SK-N-MC (cell line): ENCODE results near the gene IQSEC1.

ENCODE experiments used
- DNase-seq: peaks from one replicate; pipeline ENCODE4 v3.0.0-alpha.2; 2011; ENCODE audit warnings: low read depth, low spot score
- H3K27ac ChIP-seq: fragments of 200-600 bp; sonication (generic); 2 replicates; pipeline ENCODE4 v1.5.1; 2016; ENCODE audit warnings: mixed run types
- H3K36me3 ChIP-seq: fragments of 200-600 bp; sonication (generic); 2 replicates; pipeline ENCODE4 v1.6.1; 2017; ENCODE audit warnings: antibody characterized with exemption, low read length, mixed read lengths; ENCODE audit not compliant: insufficient read depth
- H3K4me3 ChIP-seq: fragments of 200-600 bp; sonication (generic); 2 replicates; pipeline ENCODE4 v1.5.1; 2016
- H3K9ac ChIP-seq: fragments of 200-600 bp; sonication (generic); 2 replicates; pipeline ENCODE4 v1.8.0; 2017; ENCODE audit warnings: mixed run types, mixed read lengths; ENCODE audit not compliant: insufficient read length
- H3K9me3 ChIP-seq: fragments of 200-600 bp; sonication (generic); 2 replicates; pipeline ENCODE4 v1.6.1; 2017; ENCODE audit warnings: low read depth, mild to moderate bottlenecking, antibody characterized with exemption, low read length, moderate library complexity, mixed read lengths
- EZH2 ChIP-seq: fragments of 200-600 bp; sonication (generic); IDR thresholded peaks from one replicate; pipeline ENCODE4 v1.6.1; 2017; ENCODE audit warnings: antibody characterized with exemption
- FOXP2 ChIP-seq: optimal IDR thresholded peaks from 2 replicates; pipeline ENCODE3; 2011; ENCODE audit warnings: mild to moderate bottlenecking, moderate library complexity; ENCODE audit not compliant: insufficient read depth; ENCODE audit errors: extremely low read length, control extremely low read depth
- POLR2AphosphoS5 ChIP-seq: IDR thresholded peaks from 2 replicates; pipeline ENCODE4 v1.6.1; 2012; ENCODE audit warnings: mild to moderate bottlenecking, low read depth, low read length, borderline replicate concordance

Gene IQSEC1

DNA sequence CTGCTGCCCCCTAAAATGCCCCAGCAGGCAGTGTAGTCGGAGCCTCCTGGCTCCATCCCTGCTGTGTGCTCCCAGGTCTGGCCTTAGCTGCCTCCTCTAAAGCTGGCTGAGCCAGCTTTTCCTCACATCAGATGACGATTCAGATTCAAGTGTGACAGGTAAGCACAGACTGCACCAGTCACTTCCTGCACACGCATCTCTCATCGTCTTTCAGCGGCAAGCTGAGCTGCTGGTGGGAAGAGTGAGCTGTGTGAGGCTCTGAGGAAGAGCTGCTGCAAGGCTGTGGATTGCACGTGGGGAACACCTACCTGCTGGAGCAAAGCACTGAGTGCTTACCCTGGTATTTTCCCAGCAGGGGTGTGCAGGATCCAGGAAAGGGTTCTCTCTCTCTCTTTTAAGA, 143.4 kb downstream of the IQSEC1 start:
- Histone ChIP-seq H3K9ac (no peak overlapping the region), H3K9me3 (no peaks in the 10 kb centered on the region), H3K36me3 (no peaks in the 10 kb centered on the region), H3K4me3 (no peak overlapping the region), H3K27ac (no peak overlapping the region)
- no peak for TF ChIP-seq EZH2
- TF ChIP-seq POLR2AphosphoS5 = no peak
- no peak for TF ChIP-seq FOXP2
- no peak for DNase-seq

- Histone ChIP-seq H3K4me3 (no peak overlapping the region), H3K36me3 (no peaks in the 10 kb centered on the region), H3K9ac (no peak overlapping the region), H3K9me3 (no peaks in the 10 kb centered on the region), H3K27ac (no peak overlapping the region)
- DNase-seq = no peak
- TF ChIP-seq FOXP2 (no peak), POLR2AphosphoS5 (no peak), EZH2 (no peak)
These were observed 146.6 kb downstream of the IQSEC1 start for GRCh38 chr3:12926660-12927059.

DNA sequence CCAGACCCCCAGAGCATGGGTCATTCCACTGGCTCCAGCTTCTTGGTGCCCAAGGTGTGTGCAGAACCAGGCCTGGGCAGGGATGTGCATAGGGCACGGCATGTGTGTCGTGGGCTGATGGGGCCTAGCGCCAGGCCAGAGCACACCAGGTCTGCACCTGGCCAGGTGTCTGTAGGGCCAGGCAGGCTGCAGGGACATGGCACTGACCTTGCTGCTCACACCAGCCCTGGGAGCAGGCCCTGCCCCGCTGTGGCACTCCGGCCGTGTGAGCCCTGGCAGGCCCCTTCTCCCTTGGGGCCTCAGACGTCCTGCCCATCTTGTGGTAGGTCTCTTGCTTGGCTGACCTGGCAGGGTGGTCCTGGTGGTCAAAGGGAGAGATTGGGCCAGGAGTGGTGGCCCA, 147.6 kb downstream of the IQSEC1 start:
- Histone ChIP-seq H3K4me3 (no peak overlapping the region), H3K27ac (no peak overlapping the region), H3K9me3 (no peaks in the 10 kb centered on the region), H3K36me3 (no peaks in the 10 kb centered on the region), H3K9ac (no peak overlapping the region)
- TF ChIP-seq EZH2 (no peak), FOXP2 (no peak), POLR2AphosphoS5 (no peak)
- no peak for DNase-seq

- H3K36me3 ChIP-seq = no peaks in the 10 kb centered on the region
- DNase-seq = no peak
- H3K9ac ChIP-seq = no peak overlapping the region
- no peak overlapping the region for H3K27ac ChIP-seq
- no peaks in the 10 kb centered on the region for H3K9me3 ChIP-seq
- TF ChIP-seq FOXP2 = no peak
- no peak for TF ChIP-seq POLR2AphosphoS5
- no peak for TF ChIP-seq EZH2
- no peak overlapping the region for H3K4me3 ChIP-seq
These were observed 148.8 kb downstream of the IQSEC1 start for GRCh38 chr3:12924437-12924836.

- no peak for TF ChIP-seq EZH2
- TF ChIP-seq FOXP2 = no peak
- TF ChIP-seq POLR2AphosphoS5 = no peak
- Histone ChIP-seq H3K27ac (no peak overlapping the region), H3K9me3 (no peaks in the 10 kb centered on the region), H3K36me3 (no peaks in the 10 kb centered on the region), H3K9ac (no peak overlapping the region), H3K4me3 (no peak overlapping the region)
- no peak for DNase-seq
These were observed 150.3 kb downstream of the IQSEC1 start for GRCh38 chr3:12922881-12923431.

GRCh38 chr3:12922306-12922705, 150.9 kb downstream of the IQSEC1 start:
- Histone ChIP-seq H3K27ac (no peak overlapping the region), H3K9me3 (no peaks in the 10 kb centered on the region), H3K9ac (no peak overlapping the region), H3K36me3 (no peaks in the 10 kb centered on the region), H3K4me3 (no peak overlapping the region)
- DNase-seq = no peak
- TF ChIP-seq EZH2 = no peak
- no peak for TF ChIP-seq FOXP2

GRCh38 chr3:12921736-12922135, 151.5 kb downstream of the IQSEC1 start:
- DNase-seq = no peak
- Histone ChIP-seq H3K36me3 (no peaks in the 10 kb centered on the region), H3K4me3 (no peak overlapping the region), H3K9ac (no peak overlapping the region), H3K27ac (no peak overlapping the region), H3K9me3 (no peaks in the 10 kb centered on the region)
- no peak for TF ChIP-seq FOXP2
- TF ChIP-seq EZH2 = no peak
- TF ChIP-seq POLR2AphosphoS5 = no peak

DNA sequence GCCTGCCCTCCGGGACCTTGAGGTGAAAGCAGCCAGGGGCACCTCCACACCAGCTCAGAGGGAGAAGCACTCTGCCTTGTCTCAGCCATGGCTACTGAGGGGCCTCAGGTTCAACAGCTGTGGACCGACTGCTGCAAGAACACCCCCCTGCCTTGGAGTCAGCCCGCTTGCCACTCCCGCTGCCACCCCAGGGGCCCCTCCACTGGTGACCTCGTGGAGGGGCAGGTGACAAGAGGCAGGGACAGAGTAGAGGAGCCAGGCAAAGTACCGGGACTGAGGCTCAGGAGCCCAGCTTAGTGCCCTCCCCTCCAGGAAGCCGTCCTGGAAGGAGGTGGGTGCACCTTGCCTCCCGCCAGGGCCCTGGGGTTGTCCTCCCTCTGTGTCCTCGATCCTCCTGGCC, 152.3 kb downstream of the IQSEC1 start:
- TF ChIP-seq EZH2 (no peak), POLR2AphosphoS5 (no peak), FOXP2 (no peak)
- Histone ChIP-seq H3K4me3 (no peak overlapping the region), H3K9ac (no peak overlapping the region), H3K9me3 (no peaks in the 10 kb centered on the region), H3K27ac (no peak overlapping the region), H3K36me3 (no peaks in the 10 kb centered on the region)
- DNase-seq = no peak

DNA sequence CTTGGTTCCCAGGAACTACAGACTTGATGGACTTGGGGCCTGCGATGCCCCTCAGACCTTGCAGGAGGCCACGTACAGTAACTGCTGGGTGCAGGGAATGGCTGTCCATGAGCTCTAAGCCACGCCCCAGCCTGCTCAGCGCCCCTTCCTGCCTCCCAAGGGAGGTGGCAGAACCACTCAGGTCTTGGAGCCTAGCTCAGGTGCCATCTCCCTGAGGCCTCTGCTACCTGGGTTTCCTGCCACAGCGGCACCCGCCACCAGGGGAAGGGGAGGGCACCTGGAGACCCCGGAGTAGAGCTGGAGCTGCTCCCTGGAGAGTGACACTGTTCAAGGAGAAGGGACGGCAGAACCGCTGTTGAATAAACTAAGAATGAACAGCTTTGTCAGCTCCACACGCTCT, 154.0 kb downstream of the IQSEC1 start:
- Histone ChIP-seq H3K4me3 (no peak overlapping the region), H3K9me3 (no peaks in the 10 kb centered on the region), H3K36me3 (no peaks in the 10 kb centered on the region), H3K9ac (no peak overlapping the region), H3K27ac (no peak overlapping the region)
- DNase-seq = no peak
- TF ChIP-seq POLR2AphosphoS5 (no peak), EZH2 (no peak), FOXP2 (no peak)

DNA sequence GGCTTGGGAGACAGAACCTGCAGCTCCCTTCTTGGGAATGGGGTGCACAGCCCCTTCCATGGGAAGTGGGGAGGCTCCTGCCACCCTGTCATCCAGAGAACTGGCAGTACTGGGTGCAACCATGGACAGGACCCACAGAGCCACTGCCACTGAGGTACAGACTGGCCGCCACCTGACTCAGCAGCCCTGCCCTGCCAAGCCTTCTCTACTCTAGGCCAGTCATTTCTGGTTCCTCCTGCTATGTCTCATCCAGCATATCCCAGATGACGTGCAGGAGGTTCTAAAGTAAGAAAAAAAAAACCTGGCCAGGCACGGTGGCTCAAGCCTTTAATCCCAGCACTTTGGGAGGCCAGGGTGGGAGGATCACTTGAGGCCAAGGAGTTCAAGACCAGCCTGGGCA, 155.0 kb downstream of the IQSEC1 start:
- H3K9ac ChIP-seq = no peak overlapping the region
- DNase-seq = no peak
- no peaks in the 10 kb centered on the region for H3K9me3 ChIP-seq
- H3K36me3 ChIP-seq = no peaks in the 10 kb centered on the region
- H3K4me3 ChIP-seq = no peak overlapping the region
- TF ChIP-seq FOXP2 (no peak), POLR2AphosphoS5 (no peak), EZH2 (no peak)
- no peak overlapping the region for H3K27ac ChIP-seq
